ENCODE data around the gene EME1.
"Not testable (repeated sequence)": the region's sequence is repeated elsewhere in the genome, so short reads cannot be mapped to it uniquely, and the experiment has no call there.

Gene EME1, protein sequence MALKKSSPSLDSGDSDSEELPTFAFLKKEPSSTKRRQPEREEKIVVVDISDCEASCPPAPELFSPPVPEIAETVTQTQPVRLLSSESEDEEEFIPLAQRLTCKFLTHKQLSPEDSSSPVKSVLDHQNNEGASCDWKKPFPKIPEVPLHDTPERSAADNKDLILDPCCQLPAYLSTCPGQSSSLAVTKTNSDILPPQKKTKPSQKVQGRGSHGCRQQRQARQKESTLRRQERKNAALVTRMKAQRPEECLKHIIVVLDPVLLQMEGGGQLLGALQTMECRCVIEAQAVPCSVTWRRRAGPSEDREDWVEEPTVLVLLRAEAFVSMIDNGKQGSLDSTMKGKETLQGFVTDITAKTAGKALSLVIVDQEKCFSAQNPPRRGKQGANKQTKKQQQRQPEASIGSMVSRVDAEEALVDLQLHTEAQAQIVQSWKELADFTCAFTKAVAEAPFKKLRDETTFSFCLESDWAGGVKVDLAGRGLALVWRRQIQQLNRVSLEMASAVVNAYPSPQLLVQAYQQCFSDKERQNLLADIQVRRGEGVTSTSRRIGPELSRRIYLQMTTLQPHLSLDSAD

DNA sequence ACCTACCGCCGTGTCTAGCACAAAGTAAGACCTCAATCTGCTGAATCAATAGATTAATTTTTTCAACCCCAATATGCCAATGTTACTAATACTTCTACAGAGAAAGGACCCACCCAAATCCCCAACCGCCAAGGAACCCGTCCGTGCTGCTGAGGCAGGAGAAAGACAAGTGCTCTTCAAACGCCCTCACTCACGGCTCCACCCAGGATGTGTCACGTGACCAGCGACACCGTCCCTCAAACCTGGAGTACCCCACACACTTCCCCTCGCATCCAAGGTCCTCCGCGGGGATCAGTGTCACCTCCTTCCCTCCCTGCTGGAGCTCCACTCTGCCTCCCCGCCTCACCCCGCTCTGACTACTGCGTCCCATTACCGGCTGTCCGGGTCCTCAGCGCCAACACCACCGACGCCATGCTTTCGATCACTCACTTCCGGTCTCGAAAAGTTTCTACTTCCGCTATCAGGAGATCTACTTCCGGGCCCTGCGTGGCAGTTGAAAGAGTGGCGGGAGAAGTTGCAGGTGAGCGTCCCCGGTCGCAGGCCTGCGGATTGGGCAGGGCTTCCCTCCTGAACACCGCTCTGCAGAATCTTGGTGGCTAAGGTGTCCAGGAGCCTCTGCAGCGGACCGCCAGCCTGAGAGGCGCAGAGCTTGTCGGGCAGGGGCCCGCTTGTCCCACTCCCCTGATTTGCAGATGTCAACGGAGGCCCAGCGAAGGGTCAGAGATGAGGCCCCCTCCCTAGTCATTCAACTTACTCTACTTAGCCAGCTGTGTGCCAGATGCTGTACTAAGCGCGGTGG is at the start of gene EME1, which contains the start of gene MRPL27:
Gene EME1, plus strand, starts transcription at position 472 of the 799 bp plus-strand sequence. CDS start 1,980 bp downstream, outside the sequence.
Gene MRPL27, minus strand, starts transcription at position 427 of the 799 bp plus-strand sequence. Its CDS starts 14 bp downstream, at position 413.
- DNase-seq, result peak; percentile 95

GRCh38 chr17:50325906-50326305 is 47.1 kb upstream of the EME1 start:
- DNase-seq, result no peak

DNA sequence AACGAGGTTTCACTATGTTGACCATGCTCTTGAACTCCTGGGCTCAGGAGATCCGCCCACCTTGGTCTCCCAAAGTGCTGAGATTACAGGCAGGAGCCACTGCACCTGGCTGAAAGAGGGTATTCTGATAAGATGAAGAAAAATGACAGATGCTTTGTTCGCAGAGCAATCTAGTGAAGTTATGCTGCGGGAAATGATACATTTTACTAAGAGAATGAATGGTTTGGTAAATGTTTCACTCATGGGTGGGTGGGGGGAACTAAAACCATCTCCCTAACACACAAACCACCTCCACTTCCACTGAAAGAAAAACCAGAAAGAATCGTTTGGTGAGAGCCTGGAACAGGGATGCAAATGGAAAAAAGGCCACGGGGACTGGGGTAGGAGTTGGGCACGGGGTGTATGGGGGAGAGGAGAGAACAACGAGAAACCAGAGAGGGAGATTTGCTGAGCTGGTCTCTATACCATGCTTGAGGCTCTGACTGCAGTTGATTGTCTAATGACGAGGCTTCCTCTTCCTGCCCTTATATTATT is 46.1 kb upstream of the EME1 start:
- peak; percentile 20 for DNase-seq

DNA sequence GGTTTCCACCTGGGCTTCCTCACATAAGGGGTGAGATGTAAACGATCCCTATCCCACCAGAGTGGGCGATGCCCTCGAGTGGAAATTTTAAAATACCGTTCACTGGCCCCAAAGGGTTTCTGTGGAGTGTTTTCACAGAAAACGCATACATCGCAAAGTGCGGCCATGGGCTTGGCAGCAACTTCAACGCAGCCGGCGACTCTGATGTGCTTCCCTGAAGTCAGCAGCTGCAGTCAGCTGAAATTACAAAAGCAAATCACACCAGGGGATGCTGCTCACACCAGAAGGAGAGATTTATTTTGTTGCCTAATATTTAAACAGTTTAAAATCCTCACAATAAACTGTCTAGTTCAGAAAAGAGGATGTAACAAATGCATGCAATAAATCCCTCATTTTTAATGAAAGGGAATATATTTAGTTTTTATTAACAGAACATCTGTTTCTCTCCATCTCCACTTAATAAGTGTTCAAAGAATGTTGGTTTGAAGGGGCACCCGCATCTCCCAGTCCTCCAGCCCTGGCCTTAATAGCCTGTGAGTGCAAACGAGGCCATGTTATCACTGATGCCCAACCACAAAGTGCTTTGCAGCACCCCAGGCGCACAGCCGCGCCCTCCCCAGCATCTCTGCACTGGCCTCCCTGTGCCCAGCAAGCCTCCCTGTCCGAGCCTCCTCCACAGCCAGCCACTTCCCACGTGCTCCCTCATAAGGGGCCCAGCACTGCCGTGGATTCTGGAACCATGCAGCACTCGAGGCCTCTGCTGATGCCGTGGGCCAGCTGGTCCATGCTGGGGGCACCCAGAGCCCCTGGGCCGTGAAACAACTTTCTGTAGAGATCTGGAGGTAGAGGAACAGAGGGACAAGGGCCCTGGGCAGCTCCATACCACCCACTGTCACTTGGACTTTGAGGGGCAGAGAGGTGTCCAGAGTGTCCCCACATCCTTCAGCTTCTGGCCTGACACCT is 44.4 kb upstream of the EME1 start:
- no peak for DNase-seq

- DNase-seq, result no peak
These were observed 43.3 kb upstream of the EME1 start for GRCh38 chr17:50329716-50330115.

GRCh38 chr17:50330151-50330775 is 42.8 kb upstream of the EME1 start:
- DNase-seq, result no peak

GRCh38 chr17:50331085-50331791 is 41.8 kb upstream of the EME1 start:
- DNase-seq, result no peak

GRCh38 chr17:50332196-50332595 is 40.8 kb upstream of the EME1 start:
- no peak for DNase-seq

DNA sequence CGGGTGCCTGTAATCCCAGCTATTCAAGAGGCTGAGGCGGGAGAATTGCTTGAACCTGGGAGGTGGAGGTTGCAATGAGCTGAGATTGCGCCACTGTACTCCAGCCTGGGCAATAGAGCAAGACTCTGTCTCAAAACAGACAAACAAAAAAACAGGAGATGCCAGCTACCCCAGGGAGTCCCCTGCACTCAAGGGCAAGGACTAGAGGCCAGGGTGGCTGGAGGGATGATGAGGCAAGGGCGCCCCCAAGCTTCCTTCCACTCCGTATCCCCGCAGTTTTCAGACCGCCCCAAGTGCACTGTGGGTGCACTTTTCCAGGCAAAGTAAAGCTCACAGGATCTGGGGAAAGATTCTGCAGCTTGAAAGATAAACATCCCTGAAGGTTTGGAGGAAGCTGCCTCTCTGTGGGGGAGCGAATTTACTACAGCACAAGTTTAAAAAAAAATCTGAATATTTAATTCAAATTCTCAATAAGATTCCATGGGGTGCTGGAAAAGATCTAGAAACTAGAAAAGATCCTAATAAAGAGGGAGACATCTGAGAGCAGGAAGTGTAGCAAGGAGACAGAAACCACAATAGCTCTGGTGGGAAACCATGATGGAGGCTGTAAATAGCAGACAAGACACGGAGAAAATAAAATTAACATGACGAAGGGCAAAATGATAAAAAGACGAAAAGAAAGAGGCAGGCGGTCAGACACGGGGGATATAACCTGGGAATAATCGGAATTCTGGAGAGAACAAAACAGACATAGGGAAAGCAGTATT is 39.6 kb upstream of the EME1 start:
- not testable (repeated sequence) for DNase-seq

DNA sequence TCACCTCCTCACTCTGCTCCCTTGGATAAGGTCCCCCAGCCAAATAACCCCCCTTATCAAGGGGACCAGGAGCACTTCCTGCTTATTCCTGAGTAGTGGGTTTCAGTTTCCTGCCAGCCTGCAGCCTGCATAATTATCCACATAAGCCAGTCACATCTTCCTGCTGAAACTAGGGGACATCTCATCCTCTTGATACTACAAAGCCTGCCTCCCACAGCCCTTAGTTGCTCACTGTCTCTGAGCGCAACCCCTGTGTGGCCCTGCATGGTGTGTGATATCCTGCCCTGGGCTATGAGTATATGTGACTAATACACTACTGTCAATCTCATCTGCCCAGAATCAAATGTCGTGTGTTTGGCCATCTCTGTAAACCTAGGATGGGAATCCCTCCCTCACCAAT is 35.1 kb upstream of the EME1 start:
- DNase-seq, result no peak

- no peak for DNase-seq
These were observed 34.4 kb upstream of the EME1 start for GRCh38 chr17:50338645-50339044.

DNA sequence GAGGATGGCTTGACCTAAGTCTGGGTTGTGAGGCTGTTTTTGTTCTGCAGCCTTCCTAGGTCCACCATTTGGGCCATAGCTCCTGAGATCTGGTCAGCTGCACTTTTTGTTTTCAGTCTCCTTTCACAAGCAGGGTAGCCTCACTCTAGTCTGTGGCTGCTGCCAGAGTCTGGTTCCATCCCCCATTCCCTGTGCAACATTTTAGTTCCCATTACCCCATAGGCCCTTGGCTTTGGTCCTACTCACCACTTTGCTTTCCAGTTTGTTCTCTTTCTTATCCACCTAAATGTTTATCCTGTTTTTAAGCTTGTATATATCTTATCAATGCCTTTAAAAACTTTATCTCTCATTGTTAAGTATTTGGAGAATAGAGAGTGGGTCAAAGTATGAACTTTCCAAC is 33.6 kb upstream of the EME1 start:
- DNase-seq, result no peak

- DNase-seq, result no peak
These were observed 28.2 kb upstream of the EME1 start for GRCh38 chr17:50344731-50345365.

GRCh38 chr17:50345432-50346312 is 27.4 kb upstream of the EME1 start, which contains the start of gene XYLT2:
TSS of gene XYLT2 (plus strand) at chr17:50346126. CDS start at chr17:50346141, 15 bp downstream.
- peak; percentile 93 for DNase-seq

DNA sequence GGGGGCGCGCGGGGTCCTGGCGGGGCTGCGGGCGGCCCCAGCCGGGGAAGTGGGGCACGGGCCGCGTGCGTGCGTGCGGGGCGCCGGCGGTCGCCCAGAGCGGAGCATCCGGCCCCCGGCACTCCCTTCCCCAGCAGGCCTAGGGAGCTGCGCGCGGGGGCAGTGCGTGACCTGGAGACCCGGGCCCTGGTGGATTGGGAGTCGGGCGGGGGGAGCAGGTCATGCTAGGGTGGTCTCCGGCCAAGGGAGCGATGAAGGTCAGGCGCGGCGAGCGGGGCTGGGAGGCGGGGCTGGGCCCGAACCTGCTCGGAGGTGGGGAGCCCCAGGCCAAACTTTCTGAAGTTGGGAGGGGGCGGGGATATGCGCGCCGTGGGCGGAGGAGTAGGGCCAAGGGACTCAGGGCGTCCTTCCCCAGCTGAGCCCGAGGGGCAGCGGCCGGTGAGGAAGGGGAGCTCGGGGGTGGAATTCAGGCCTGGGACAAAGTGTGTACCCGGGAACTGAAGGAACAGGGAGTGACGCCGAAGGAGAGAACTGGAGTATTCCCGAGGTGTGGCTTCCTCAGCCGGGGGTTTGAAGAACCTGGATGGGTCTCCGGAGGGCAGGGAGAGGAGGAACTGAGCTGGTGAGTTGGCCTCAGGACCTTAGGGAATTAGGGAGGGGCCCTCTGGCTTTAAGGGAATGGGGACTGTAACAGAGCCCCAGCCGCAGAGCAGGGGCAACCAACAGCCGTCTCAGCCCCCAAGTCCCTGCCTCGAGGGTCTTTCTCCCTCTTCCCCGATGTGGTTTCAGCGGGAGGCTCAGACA is 26.5 kb upstream of the EME1 start:
- peak; percentile 56 for DNase-seq

- DNase-seq, result no peak
These were observed 25.7 kb upstream of the EME1 start for GRCh38 chr17:50347117-50347893.

GRCh38 chr17:50347894-50348291 is 25.1 kb upstream of the EME1 start:
- DNase-seq, result no peak

Data from RPMI8226 (cell line).